ENCODE measurements around the gene RBM38.
A peak's percentile ranks its signal among the peaks of the same experiment; 100 is the strongest.

RBM38 gene

GRCh38 chr20:57391439-57392301, 474 bp downstream of the RBM38 start:
- DNase-seq (ENCODE audit: low read depth in 3 of 3): no peak

GRCh38 chr20:57392512-57393271, 1.5 kb downstream of the RBM38 start:
- peak in 2 of 3 experiments; percentile 55 to 71 for DNase-seq (ENCODE audit: low read depth in 3 of 3)

- DNase-seq (ENCODE audit: low read depth in 3 of 3): no peak
Measured at GRCh38 chr20:57393321-57394120, 2.3 kb downstream of the RBM38 start.

- DNase-seq (ENCODE audit: low read depth in 3 of 3): no peak
Measured at GRCh38 chr20:57394121-57395082, 3.2 kb downstream of the RBM38 start.

- DNase-seq (ENCODE audit: low read depth in 3 of 3): no peak
Measured at GRCh38 chr20:57395111-57395966, 4.1 kb downstream of the RBM38 start.

GRCh38 chr20:57396212-57396983, 5.2 kb downstream of the RBM38 start:
- no peak for DNase-seq (ENCODE audit: low read depth in 3 of 3)

GRCh38 chr20:57396984-57397692, 5.9 kb downstream of the RBM38 start:
- DNase-seq (ENCODE audit: low read depth in 3 of 3): no peak

GRCh38 chr20:57397693-57398108, 6.5 kb downstream of the RBM38 start:
- DNase-seq (ENCODE audit: low read depth in 3 of 3): peak in 1 of 3 experiments; percentile 37

- peak; percentile 69 to 85 (median 76) for DNase-seq (ENCODE audit: low read depth in 3 of 3)
Measured at GRCh38 chr20:57398231-57398821, 7.1 kb downstream of the RBM38 start.

GRCh38 chr20:57398901-57399535, 7.8 kb downstream of the RBM38 start:
- DNase-seq (ENCODE audit: low read depth in 3 of 3): no peak

- peak in 1 of 3 experiments; percentile 61 for DNase-seq (ENCODE audit: low read depth in 3 of 3)
Measured at GRCh38 chr20:57399587-57400155, 8.5 kb downstream of the RBM38 start.

- no peak for DNase-seq (ENCODE audit: low read depth in 3 of 3)
Measured at GRCh38 chr20:57400231-57400701, 9.1 kb downstream of the RBM38 start.

GRCh38 chr20:57400821-57401564, 9.8 kb downstream of the RBM38 start:
- no peak for DNase-seq (ENCODE audit: low read depth in 3 of 3)

- DNase-seq (ENCODE audit: low read depth in 3 of 3): no peak
Measured at GRCh38 chr20:57401565-57401918, 10.3 kb downstream of the RBM38 start.

GRCh38 chr20:57402206-57403125, 11.3 kb downstream of the RBM38 start:
- no peak for DNase-seq (ENCODE audit: low read depth in 3 of 3)
